Epithelial cell of proximal tubule (primary cell): Measurements from ENCODE around the gene ACTG2. TPM values are rescaled to one million over a fixed set of nuclear protein-coding genes. Genes with fewer than 3 reads are reported as not detected.
"Not testable (repeated sequence)": the region's sequence is repeated elsewhere in the genome, so short reads cannot be mapped to it uniquely, and the experiment has no call there.

ENCODE experiments used
- DNase-seq: peaks from one replicate; pipeline ENCODE4 v3.0.0-alpha.2; 2011; ENCODE audit warnings: low read depth
- H3K4me3 ChIP-seq: 2 replicates; pipeline ENCODE4 v1.5.1; 2011; ENCODE audit warnings: low read depth, mild to moderate bottlenecking, low read length
- CTCF ChIP-seq: conservative IDR thresholded peaks from 2 replicates; pipeline ENCODE4 v1.5.1; 2012; ENCODE audit warnings: low read depth, mild to moderate bottlenecking, low read length
- total RNA-seq: library from RNA; depleted of rRNA; stranded (reverse); fragments of >200 nt; gene quantifications from 2 replicates; pipeline ENCODE4 v1.2.3, GENCODE V29; 2015

The ACTG2 gene
- total RNA-seq, 1 donor from 2014 or later = not detected

DNA sequence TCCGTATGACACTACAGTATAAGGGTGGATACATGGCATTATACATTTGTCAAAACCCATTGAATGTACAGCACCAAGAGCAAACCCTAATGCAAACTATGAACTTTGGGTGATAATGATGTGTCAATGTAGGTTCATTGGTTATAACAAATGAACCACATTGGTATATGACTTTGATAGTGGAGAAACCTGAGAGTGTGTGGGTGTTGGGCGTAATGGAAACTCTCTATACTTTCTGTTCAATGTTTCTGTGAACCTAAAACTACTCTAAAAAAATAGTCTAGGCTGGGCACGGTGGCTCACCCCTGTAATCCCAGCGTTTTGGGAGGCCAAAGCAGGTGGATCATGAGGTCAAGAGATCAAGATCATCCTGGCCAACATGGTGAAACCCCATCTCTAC is 6.5 kb upstream of the ACTG2 start:
- no peak for TF ChIP-seq CTCF
- no peak for DNase-seq
- H3K4me3 ChIP-seq = no peak overlapping the region

DNA sequence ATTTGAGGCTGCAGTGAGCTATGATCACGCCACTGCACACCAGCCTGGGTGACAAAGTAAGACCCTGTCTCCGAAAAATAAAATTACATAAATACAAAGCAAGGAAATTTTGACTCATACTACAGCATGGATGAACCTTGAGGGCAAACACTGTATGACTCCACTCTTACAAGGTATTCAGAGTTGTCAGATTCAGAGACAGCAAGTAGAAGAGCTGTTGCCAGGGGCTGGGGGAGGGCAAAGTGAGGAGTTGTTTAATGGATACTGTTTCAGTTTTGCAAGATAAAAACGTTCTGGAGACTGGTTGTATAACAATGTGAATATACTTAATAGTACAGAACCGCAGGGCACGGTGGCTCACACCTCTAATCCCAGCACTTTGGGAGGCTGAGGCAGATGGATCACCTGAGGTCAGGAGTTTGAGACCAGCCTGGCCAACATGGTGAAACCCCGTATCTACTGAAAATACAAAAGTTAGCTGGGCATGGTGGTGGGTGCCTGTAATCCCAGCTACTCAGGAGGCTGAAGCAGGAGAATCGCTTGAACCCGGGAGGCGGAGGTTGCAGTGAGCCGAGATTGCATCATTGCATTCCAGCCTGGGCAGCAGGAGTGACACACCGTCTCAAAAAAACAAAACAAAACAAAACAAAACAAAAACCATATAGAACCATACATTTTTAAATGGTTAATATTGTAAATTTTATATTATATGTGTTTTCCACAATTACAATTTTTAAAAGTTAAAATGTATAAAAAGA is 5.0 kb upstream of the ACTG2 start:
- DNase-seq, H3K4me3 ChIP-seq: not testable (repeated sequence)

DNA sequence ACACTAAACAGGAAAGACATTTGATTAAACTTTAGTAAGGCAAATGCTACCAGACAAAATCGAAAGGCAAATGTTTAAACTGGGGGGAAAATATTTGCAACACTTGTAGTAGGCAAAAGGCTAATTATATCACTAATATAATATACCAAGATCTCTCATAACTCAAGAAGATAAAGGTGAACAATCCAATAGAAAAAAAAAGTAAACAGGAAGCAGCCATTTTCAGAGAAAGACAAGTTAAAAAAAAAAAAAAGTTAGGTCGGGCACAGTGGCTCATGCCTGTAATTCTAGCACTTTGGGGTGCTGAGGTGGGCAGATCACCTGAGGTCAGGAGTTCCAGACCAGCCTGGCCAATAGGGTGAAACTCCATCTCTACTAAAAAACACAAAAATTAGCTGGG is 4.4 kb upstream of the ACTG2 start:
- no peak for TF ChIP-seq CTCF
- DNase-seq = no peak
- no peak overlapping the region for H3K4me3 ChIP-seq

- DNase-seq = no peak
- no peak for TF ChIP-seq CTCF
- H3K4me3 ChIP-seq = no peak overlapping the region
Observed at GRCh38 chr2:73889206-73889605, 3.6 kb upstream of the ACTG2 start.

DNA sequence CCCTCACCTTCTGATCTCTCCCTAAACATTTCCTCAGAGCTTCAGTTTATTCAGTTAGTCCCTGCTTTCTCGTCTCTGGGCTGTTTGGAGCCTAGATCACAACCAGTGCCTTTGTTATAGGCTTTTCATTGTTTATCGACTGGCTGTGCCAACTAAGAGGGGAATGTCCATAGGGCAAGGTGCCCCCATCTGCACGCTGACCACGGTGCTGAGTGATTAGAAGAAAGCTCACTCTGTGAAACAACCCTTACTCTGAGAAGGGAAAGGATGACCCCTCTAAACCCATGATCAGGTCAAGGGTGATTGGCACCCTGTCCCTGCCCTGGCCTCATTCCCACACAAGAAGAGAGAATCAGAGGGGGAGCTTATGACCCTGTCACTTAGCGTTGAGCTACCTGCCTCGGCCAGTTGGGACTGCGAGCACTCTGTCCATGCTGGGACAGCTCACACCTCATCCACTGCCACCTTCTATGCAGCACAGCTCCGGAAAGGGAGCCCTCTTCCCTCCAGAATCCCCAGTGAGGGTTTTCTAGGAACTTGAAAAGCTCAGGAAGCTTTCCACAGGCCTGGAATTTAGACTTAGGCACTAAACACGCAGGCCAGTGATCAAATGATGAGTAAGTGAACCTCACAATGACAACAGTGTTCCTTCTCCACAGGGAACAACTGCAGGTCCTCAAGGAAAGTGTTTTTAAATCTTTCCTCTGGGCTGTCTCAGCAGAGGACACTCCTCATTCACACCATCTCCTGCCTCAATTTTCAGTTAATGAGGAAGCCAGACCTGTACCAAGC is 2.3 kb upstream of the ACTG2 start:
- no peak for TF ChIP-seq CTCF
- no peak for DNase-seq
- H3K4me3 ChIP-seq = no peak overlapping the region

- DNase-seq = no peak
Observed at GRCh38 chr2:73891276-73891901, 1.4 kb upstream of the ACTG2 start.

More at GRCh38 chr2:73891276-73891901, 1.4 kb upstream of the ACTG2 start:
- H3K4me3 ChIP-seq = no peak overlapping the region
- no peak for TF ChIP-seq CTCF
